ENCODE data around the gene PDZK1IP1. TPM values are rescaled to one million over a fixed set of nuclear protein-coding genes. Genes with fewer than 3 reads are reported as not detected.

The PDZK1IP1 gene
- total RNA-seq, 4 donors from 2014 or later, result 0.78 to 13.0 TPM; not detected in 2

GRCh38 chr1:47212636-47213229 is 22.9 kb upstream of the PDZK1IP1 start:
- TF ChIP-seq POLR2AphosphoS5 (IDR thresholded peaks at IDR 0.05), result no peak
- no peak for TF ChIP-seq POLR2A (IDR thresholded peaks at IDR 0.05)
- TF ChIP-seq CTCF (IDR thresholded peaks at IDR 0.05), result no peak
- TF ChIP-seq EP300 (IDR thresholded peaks at IDR 0.05), result no peak
- 61 to 90% methylated on average over 2 of the region's 4 CpGs for WGBS, 2 donors (ENCODE audit: low coverage in 1 of 2)
- Histone ChIP-seq H3K27ac (peak overlapping the region in 3 of 4 donors; percentile 25 to 50 (median 43)), H3K27me3 (peaks cover 39% of the 10 kb centered on the region), H3K4me1 (peaks cover 0 to 5% (median 0%) of the 10 kb centered on the region in 3 donors), H3K4me3 (no peak overlapping the region), H3K36me3 (no peaks in the 10 kb centered on the region), H3K9me3 (no peaks in the 10 kb centered on the region)
- no peak for ATAC-seq

GRCh38 chr1:47211796-47212269 is 22.0 kb upstream of the PDZK1IP1 start:
- Histone ChIP-seq H3K4me1 (peaks cover 0 to 5% (median 0%) of the 10 kb centered on the region in 3 donors), H3K27ac (peak overlapping the region in 3 of 4 donors; percentile 25 to 50 (median 43)), H3K36me3 (no peaks in the 10 kb centered on the region), H3K4me3 (no peak overlapping the region), H3K27me3 (peaks cover 45% of the 10 kb centered on the region), H3K9me3 (no peaks in the 10 kb centered on the region)
- 34 to 44% methylated on average over 3 to 8 of the region's 9 CpGs for WGBS, 2 donors (ENCODE audit: low coverage in 1 of 2)
- no peak for TF ChIP-seq EP300 (IDR thresholded peaks at IDR 0.05)
- TF ChIP-seq CTCF (IDR thresholded peaks at IDR 0.05), result no peak
- no peak for TF ChIP-seq POLR2A (IDR thresholded peaks at IDR 0.05)
- no peak for TF ChIP-seq POLR2AphosphoS5 (IDR thresholded peaks at IDR 0.05)
- ATAC-seq, result peak; percentile 74

GRCh38 chr1:47210666-47211065 is 20.8 kb upstream of the PDZK1IP1 start:
- no peak for ATAC-seq
- WGBS, 2 donors (ENCODE audit: low coverage in 1 of 2), result 88 to 89% methylated on average over 1 to 2 of the region's 3 CpGs

GRCh38 chr1:47209725-47210325 is 20.0 kb upstream of the PDZK1IP1 start:
- no peaks in the 10 kb centered on the region for H3K36me3 ChIP-seq
- 69% methylated on average over 2 of the region's 3 CpGs; no CpG with 5 or more reads in 1 of the 2 donors for WGBS, 2 donors (ENCODE audit: low coverage in 1 of 2)

More at GRCh38 chr1:47210666-47211065, 20.8 kb upstream of the PDZK1IP1 start:
- Histone ChIP-seq H3K9me3 (no peaks in the 10 kb centered on the region), H3K4me1 (peaks cover 0 to 5% (median 0%) of the 10 kb centered on the region in 3 donors), H3K36me3 (no peaks in the 10 kb centered on the region), H3K27ac (no peak overlapping the region), H3K27me3 (peaks cover 52% of the 10 kb centered on the region), H3K4me3 (no peak overlapping the region)
- TF ChIP-seq POLR2AphosphoS5 (IDR thresholded peaks at IDR 0.05) (no peak), CTCF (IDR thresholded peaks at IDR 0.05) (no peak), EP300 (IDR thresholded peaks at IDR 0.05) (no peak), POLR2A (IDR thresholded peaks at IDR 0.05) (no peak)

GRCh38 chr1:47209091-47209490 is 19.3 kb upstream of the PDZK1IP1 start:
- H3K27me3 ChIP-seq, result peaks cover 57% of the 10 kb centered on the region
- H3K36me3 ChIP-seq, result no peaks in the 10 kb centered on the region
- no peak overlapping the region for H3K27ac ChIP-seq
- peaks cover 0 to 5% (median 0%) of the 10 kb centered on the region in 3 donors for H3K4me1 ChIP-seq
- WGBS, 2 donors (ENCODE audit: low coverage in 1 of 2), result 60 to 63% methylated on average over 1 to 4 of the region's 8 CpGs
- TF ChIP-seq CTCF (IDR thresholded peaks at IDR 0.05) (no peak), POLR2AphosphoS5 (IDR thresholded peaks at IDR 0.05) (no peak), EP300 (IDR thresholded peaks at IDR 0.05) (no peak), POLR2A (IDR thresholded peaks at IDR 0.05) (no peak)
- H3K4me3 ChIP-seq, result no peak overlapping the region
- no peak for ATAC-seq
- no peaks in the 10 kb centered on the region for H3K9me3 ChIP-seq

More at GRCh38 chr1:47209725-47210325, 20.0 kb upstream of the PDZK1IP1 start:
- no peak for ATAC-seq
- TF ChIP-seq EP300 (IDR thresholded peaks at IDR 0.05) (no peak), POLR2A (IDR thresholded peaks at IDR 0.05) (no peak), POLR2AphosphoS5 (IDR thresholded peaks at IDR 0.05) (no peak)
- no peak overlapping the region for H3K27ac ChIP-seq
- no peak overlapping the region for H3K4me3 ChIP-seq
- peaks cover 0 to 5% (median 0%) of the 10 kb centered on the region in 3 donors for H3K4me1 ChIP-seq
- peaks cover 57% of the 10 kb centered on the region for H3K27me3 ChIP-seq
- no peaks in the 10 kb centered on the region for H3K9me3 ChIP-seq

Measured in gastroesophageal sphincter (tissue), 4 donors.